Astrocyte (in vitro differentiated cells and primary cell): ENCODE results near the gene TM9SF4. TPM values are rescaled to one million over a fixed set of nuclear protein-coding genes. Genes with fewer than 3 reads are reported as not detected.
A peak's percentile ranks its signal among the peaks of the same experiment; 100 is the strongest.

Experiments
- DNase-seq: peaks from one replicate; pipeline ENCODE4 v3.0.0-alpha.2; 2010; ENCODE audit warnings: low read depth
- FAIRE-seq: peaks from 2 replicates; lab custom pipeline; 2011; peaks lifted over from hg19 to GRCh38; lab: Jason Lieb, UNC
- H2AFZ ChIP-seq: 2 replicates; pipeline ENCODE4 v1.6.0; 2012; ENCODE audit warnings: low read depth, low read length, inconsistent platforms
- H3K27ac ChIP-seq: 2 replicates; pipeline ENCODE4 v1.5.1; 2011; ENCODE audit warnings: low read depth, low read length, inconsistent platforms
- H3K27me3 ChIP-seq: 2 replicates; pipeline ENCODE4 v1.6.0; 2011; ENCODE audit warnings: low read length, inconsistent platforms; ENCODE audit not compliant: insufficient read depth
- H3K36me3 ChIP-seq: 2 replicates; pipeline ENCODE4 v1.5.1; 2011; ENCODE audit warnings: low read length, inconsistent platforms; ENCODE audit not compliant: insufficient read depth
- H3K4me1 ChIP-seq: 2 replicates; pipeline ENCODE4 v1.5.1; 2011; ENCODE audit warnings: low read length, inconsistent platforms; ENCODE audit not compliant: insufficient read depth
- H3K4me2 ChIP-seq: 2 replicates; pipeline ENCODE4 v1.6.0; 2012; ENCODE audit warnings: low read length, inconsistent platforms
- H3K4me3 ChIP-seq: 2 replicates; pipeline ENCODE4 v1.5.1; 2011; ENCODE audit warnings: low read depth, mild to moderate bottlenecking, low read length, inconsistent platforms; ENCODE audit not compliant: insufficient read depth
- H3K79me2 ChIP-seq: 2 replicates; pipeline ENCODE4 v1.6.0; 2012; ENCODE audit warnings: mild to moderate bottlenecking, low read length, inconsistent platforms; ENCODE audit not compliant: insufficient read depth
- H3K9ac ChIP-seq: 2 replicates; pipeline ENCODE4 v1.6.0; 2012; ENCODE audit warnings: mild to moderate bottlenecking, low read length, inconsistent platforms
- H3K9me3 ChIP-seq: 2 replicates; pipeline ENCODE4 v1.5.1; 2012; ENCODE audit warnings: low read depth, mild to moderate bottlenecking, low read length, inconsistent platforms; ENCODE audit not compliant: insufficient read depth
- H4K20me1 ChIP-seq: 2 replicates; pipeline ENCODE4 v1.6.0; 2012; ENCODE audit warnings: low read length, inconsistent platforms; ENCODE audit not compliant: insufficient read depth
- H3K27ac Mint-ChIP-seq: one replicate; pipeline ENCODE4 v1.8.0; 2021; ENCODE audit warnings: mild to moderate bottlenecking, mixed read lengths; ENCODE audit not compliant: unreplicated experiment
- H3K27me3 Mint-ChIP-seq: one replicate; pipeline ENCODE4 v1.8.0; 2021; ENCODE audit warnings: low read depth, mixed read lengths; ENCODE audit not compliant: unreplicated experiment
- H3K36me3 Mint-ChIP-seq: one replicate; pipeline ENCODE4 v1.8.0; 2021; ENCODE audit warnings: low read depth, mixed read lengths; ENCODE audit not compliant: unreplicated experiment
- H3K4me1 Mint-ChIP-seq: one replicate; pipeline ENCODE4 v1.8.0; 2021; ENCODE audit warnings: low read depth, mixed read lengths; ENCODE audit not compliant: unreplicated experiment
- H3K4me3 Mint-ChIP-seq: one replicate; pipeline ENCODE4 v1.8.0; 2021; ENCODE audit warnings: mild to moderate bottlenecking, moderate library complexity, mixed read lengths; ENCODE audit not compliant: unreplicated experiment
- H3K9me3 Mint-ChIP-seq: one replicate; pipeline ENCODE4 v1.8.0; 2021; ENCODE audit warnings: mild to moderate bottlenecking, mixed read lengths; ENCODE audit not compliant: unreplicated experiment
- CTCF ChIP-seq: IDR thresholded peaks from 2 replicates; pipeline ENCODE4 v1.5.1; 2011; ENCODE audit warnings: low read depth, mild to moderate bottlenecking, inconsistent platforms, low read length, moderate library complexity; ENCODE audit not compliant: insufficient read depth
- EZH2 ChIP-seq: IDR thresholded peaks from 2 replicates; pipeline ENCODE4 v1.6.1; 2012; ENCODE audit warnings: mild to moderate bottlenecking, low read length, inconsistent platforms; ENCODE audit not compliant: insufficient read depth
- total RNA-seq: library from RNA; stranded (reverse); gene quantifications from 2 replicates; pipeline ENCODE4 v1.2.1, GENCODE V29; 2021

TM9SF4 gene
- total RNA-seq, 1 donor from 2014 or later, result 64.0 TPM

- Mint-ChIP-seq H3K27me3 (no peaks in the 10 kb centered on the region), H3K27ac (peak overlapping the region; percentile 100), H3K4me1 (peaks cover 25% of the 10 kb centered on the region), H3K4me3 (peak overlapping the region; percentile 95), H3K36me3 (peaks cover 8% of the 10 kb centered on the region), H3K9me3 (no peaks in the 10 kb centered on the region)
- H3K27ac ChIP-seq, result peak overlapping the region; percentile 100
- H3K4me3 ChIP-seq, result peak overlapping the region; percentile 98
- no peaks in the 10 kb centered on the region for H3K27me3 ChIP-seq
- peaks cover 8% of the 10 kb centered on the region for H3K4me1 ChIP-seq
- FAIRE-seq (no peak), DNase-seq (no peak)
- H3K4me2 ChIP-seq, result peak overlapping the region; percentile 97
- H4K20me1 ChIP-seq, result peaks cover 42% of the 10 kb centered on the region
- H3K36me3 ChIP-seq, result peaks cover 2% of the 10 kb centered on the region
- peak overlapping the region; percentile 100 for H2AFZ ChIP-seq
- no peaks in the 10 kb centered on the region for H3K9me3 ChIP-seq
- peak overlapping the region; percentile 99 for H3K9ac ChIP-seq
- peaks cover 57% of the 10 kb centered on the region for H3K79me2 ChIP-seq
- no peak for TF ChIP-seq EZH2
- TF ChIP-seq CTCF, result no peak
Measured at GRCh38 chr20:32110173-32110704, 725 bp downstream of the TM9SF4 start.

- FAIRE-seq (no peak), DNase-seq (no peak)
- Mint-ChIP-seq H3K4me3 (peak overlapping the region; percentile 95), H3K27ac (peak overlapping the region; percentile 100), H3K4me1 (peaks cover 27% of the 10 kb centered on the region), H3K9me3 (no peaks in the 10 kb centered on the region), H3K36me3 (peaks cover 8% of the 10 kb centered on the region), H3K27me3 (no peaks in the 10 kb centered on the region)
- Histone ChIP-seq H3K36me3 (peaks cover 2% of the 10 kb centered on the region), H3K4me1 (peaks cover 8% of the 10 kb centered on the region), H4K20me1 (peaks cover 47% of the 10 kb centered on the region), H3K9me3 (no peaks in the 10 kb centered on the region), H3K4me2 (peak overlapping the region; percentile 97), H3K27me3 (no peaks in the 10 kb centered on the region), H3K4me3 (peak overlapping the region; percentile 98), H3K9ac (peak overlapping the region; percentile 99), H3K27ac (no peak overlapping the region), H3K79me2 (peaks cover 62% of the 10 kb centered on the region), H2AFZ (no peak overlapping the region)
- TF ChIP-seq CTCF (no peak), EZH2 (no peak)
Measured at GRCh38 chr20:32110727-32111126, 1.2 kb downstream of the TM9SF4 start.

GRCh38 chr20:32111156-32111686 is 1.7 kb downstream of the TM9SF4 start:
- H3K9ac ChIP-seq, result peak overlapping the region; percentile 99
- H3K27me3 ChIP-seq, result no peaks in the 10 kb centered on the region
- Mint-ChIP-seq H3K36me3 (peaks cover 10% of the 10 kb centered on the region), H3K9me3 (no peaks in the 10 kb centered on the region), H3K4me3 (peak overlapping the region; percentile 95), H3K27ac (no peak overlapping the region), H3K4me1 (peaks cover 30% of the 10 kb centered on the region), H3K27me3 (no peaks in the 10 kb centered on the region)
- TF ChIP-seq CTCF, result no peak
- no peak for TF ChIP-seq EZH2
- H3K4me2 ChIP-seq, result peak overlapping the region; percentile 97
- H3K4me1 ChIP-seq, result peaks cover 8% of the 10 kb centered on the region
- peaks cover 67% of the 10 kb centered on the region for H3K79me2 ChIP-seq
- H3K9me3 ChIP-seq, result no peaks in the 10 kb centered on the region
- peaks cover 2% of the 10 kb centered on the region for H3K36me3 ChIP-seq
- peaks cover 51% of the 10 kb centered on the region for H4K20me1 ChIP-seq
- no peak for DNase-seq
- H3K4me3 ChIP-seq, result peak overlapping the region; percentile 98
- FAIRE-seq, result no peak
- no peak overlapping the region for H3K27ac ChIP-seq
- no peak overlapping the region for H2AFZ ChIP-seq
